Liver (tissue), 3 donors: ENCODE data around the gene CDKL1.

Source experiments
- EGR1 ChIP-seq, 2 donors: IDR thresholded peaks; 2 replicates each; pipeline ENCODE4 v1.6.1; 2016 to 2018; ENCODE audit warnings: antibody characterized with exemption in 2 of 2, low read depth in 2 of 2
- FOXA1 ChIP-seq: IDR thresholded peaks from 2 replicates; pipeline ENCODE4 v1.6.1; 2016; ENCODE audit warnings: antibody characterized with exemption
- GABPA ChIP-seq, 2 donors: IDR thresholded peaks in 1 of 2; conservative IDR thresholded peaks in 1 of 2; 2 replicates each; pipeline ENCODE4 v1.6.1; 2016; ENCODE audit warnings: antibody characterized with exemption in 2 of 2, mild to moderate bottlenecking in 1 of 2, moderate library complexity in 1 of 2
- YY1 ChIP-seq: IDR thresholded peaks from 2 replicates; pipeline ENCODE4 v1.6.1; 2016; ENCODE audit warnings: antibody characterized with exemption, mild to moderate bottlenecking
- TF ChIP-seq, protein P1 (sequence below): fragments of 150-350 bp; IDR thresholded peaks from 2 replicates; pipeline ENCODE4 v1.5.1; 2017; ENCODE audit warnings: improper control_type of control experiment, low read depth, low read length; ENCODE audit not compliant: missing input control
- TF ChIP-seq, protein P2 (sequence below): IDR thresholded peaks from 2 replicates; pipeline ENCODE4 v1.6.1; 2016; ENCODE audit warnings: antibody characterized with exemption
- donor health status: healthy.
- donor health status: healthy.

DNA sequence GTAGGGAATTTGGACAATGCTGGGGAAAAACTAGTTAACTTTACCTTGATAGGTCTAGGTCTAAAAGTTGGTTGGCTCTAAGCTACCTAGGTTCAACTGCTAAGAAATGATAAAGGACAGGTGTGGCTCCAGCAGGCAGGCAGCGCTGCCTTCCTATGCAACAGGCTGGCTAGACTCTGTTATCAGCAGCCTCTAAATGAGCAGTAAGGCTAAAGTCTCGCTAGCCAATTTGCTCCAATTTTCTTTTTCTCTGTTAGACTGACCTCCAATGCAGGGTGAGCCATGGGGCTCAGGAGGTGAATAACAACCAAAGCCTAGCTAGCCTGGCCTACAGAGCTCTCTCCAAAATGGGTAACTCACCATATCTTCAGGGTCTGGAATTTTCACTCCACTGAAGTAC, 58.1 kb downstream of the CDKL1 start:
- TF ChIP-seq, protein P1, sequence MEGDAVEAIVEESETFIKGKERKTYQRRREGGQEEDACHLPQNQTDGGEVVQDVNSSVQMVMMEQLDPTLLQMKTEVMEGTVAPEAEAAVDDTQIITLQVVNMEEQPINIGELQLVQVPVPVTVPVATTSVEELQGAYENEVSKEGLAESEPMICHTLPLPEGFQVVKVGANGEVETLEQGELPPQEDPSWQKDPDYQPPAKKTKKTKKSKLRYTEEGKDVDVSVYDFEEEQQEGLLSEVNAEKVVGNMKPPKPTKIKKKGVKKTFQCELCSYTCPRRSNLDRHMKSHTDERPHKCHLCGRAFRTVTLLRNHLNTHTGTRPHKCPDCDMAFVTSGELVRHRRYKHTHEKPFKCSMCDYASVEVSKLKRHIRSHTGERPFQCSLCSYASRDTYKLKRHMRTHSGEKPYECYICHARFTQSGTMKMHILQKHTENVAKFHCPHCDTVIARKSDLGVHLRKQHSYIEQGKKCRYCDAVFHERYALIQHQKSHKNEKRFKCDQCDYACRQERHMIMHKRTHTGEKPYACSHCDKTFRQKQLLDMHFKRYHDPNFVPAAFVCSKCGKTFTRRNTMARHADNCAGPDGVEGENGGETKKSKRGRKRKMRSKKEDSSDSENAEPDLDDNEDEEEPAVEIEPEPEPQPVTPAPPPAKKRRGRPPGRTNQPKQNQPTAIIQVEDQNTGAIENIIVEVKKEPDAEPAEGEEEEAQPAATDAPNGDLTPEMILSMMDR, result no peak
- no peak for TF ChIP-seq YY1
- TF ChIP-seq, protein P2, sequence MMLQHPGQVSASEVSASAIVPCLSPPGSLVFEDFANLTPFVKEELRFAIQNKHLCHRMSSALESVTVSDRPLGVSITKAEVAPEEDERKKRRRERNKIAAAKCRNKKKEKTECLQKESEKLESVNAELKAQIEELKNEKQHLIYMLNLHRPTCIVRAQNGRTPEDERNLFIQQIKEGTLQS, result no peak
- TF ChIP-seq EGR1 (IDR thresholded peaks at IDR 0.05; ENCODE audit: low read depth in 2 of 2), result no peak
- TF ChIP-seq GABPA (IDR thresholded peaks at IDR 0.05 in 1 of 2, conservative IDR thresholded peaks at IDR 0.05 in 1 of 2), result no peak
- TF ChIP-seq FOXA1, result no peak
